GM21619 (cell line): ENCODE data around the gene OPRD1.
A peak's percentile ranks its signal among the peaks of the same experiment; 100 is the strongest.
"Not testable (repeated sequence)": the region's sequence is repeated elsewhere in the genome, so short reads cannot be mapped to it uniquely, and the experiment has no call there.

Experiments
- ATAC-seq: cut with Tn5 transposase; IDR thresholded peaks from one replicate; pipeline ENCODE4 v1.9.1; 2021; ENCODE audit not compliant: unreplicated experiment

Gene OPRD1

GRCh38 chr1:28840928-28841544 is 29.1 kb downstream of the OPRD1 start:
- ATAC-seq = no peak

- ATAC-seq = no peak
Observed at GRCh38 chr1:28845786-28846543, 34.0 kb downstream of the OPRD1 start.

- not testable (repeated sequence) for ATAC-seq
Observed at GRCh38 chr1:28847207-28847606, 35.2 kb downstream of the OPRD1 start.

GRCh38 chr1:28848416-28848815 is 36.4 kb downstream of the OPRD1 start:
- ATAC-seq = no peak

- no peak for ATAC-seq
Observed at GRCh38 chr1:28853093-28853742, 41.2 kb downstream of the OPRD1 start.

- ATAC-seq = not testable (repeated sequence)
Observed at GRCh38 chr1:28854406-28854805, 42.4 kb downstream of the OPRD1 start.

- no peak for ATAC-seq
Observed at GRCh38 chr1:28855046-28855445, 43.1 kb downstream of the OPRD1 start.

GRCh38 chr1:28855469-28855951 is 43.5 kb downstream of the OPRD1 start:
- ATAC-seq = no peak

- ATAC-seq = no peak
Observed at GRCh38 chr1:28855969-28856368, 44.0 kb downstream of the OPRD1 start.

- ATAC-seq = peak; percentile 86
Observed at GRCh38 chr1:28860332-28861073, 48.5 kb downstream of the OPRD1 start.

- no peak for ATAC-seq
Observed at GRCh38 chr1:28862571-28863403, 50.8 kb downstream of the OPRD1 start.

GRCh38 chr1:28864695-28865094 is 52.7 kb downstream of the OPRD1 start:
- no peak for ATAC-seq

GRCh38 chr1:28865997-28866650 is 54.2 kb downstream of the OPRD1 start:
- ATAC-seq = no peak

GRCh38 chr1:28867850-28868249 is 55.9 kb downstream of the OPRD1 start:
- ATAC-seq = no peak

GRCh38 chr1:28869952-28870351 is 58.0 kb downstream of the OPRD1 start:
- ATAC-seq = no peak

- ATAC-seq = no peak
Observed at GRCh38 chr1:28871631-28872401, 59.8 kb downstream of the OPRD1 start.

GRCh38 chr1:28875134-28875533 is 63.2 kb downstream of the OPRD1 start:
- ATAC-seq = not testable (repeated sequence)

- no peak for ATAC-seq
Observed at GRCh38 chr1:28877132-28877781, 65.3 kb downstream of the OPRD1 start.

GRCh38 chr1:28878796-28879195 is 66.8 kb downstream of the OPRD1 start:
- no peak for ATAC-seq
